ENCODE data around the gene CHRNA3.
"Not testable (repeated sequence)": the region's sequence is repeated elsewhere in the genome, so short reads cannot be mapped to it uniquely, and the experiment has no call there.

Gene CHRNA3

GRCh38 chr15:78561490-78561889 lies 59.3 kb downstream of the CHRNA3 start:
- DNase-seq (ENCODE audit: low read depth, low spot score), result no peak

DNA sequence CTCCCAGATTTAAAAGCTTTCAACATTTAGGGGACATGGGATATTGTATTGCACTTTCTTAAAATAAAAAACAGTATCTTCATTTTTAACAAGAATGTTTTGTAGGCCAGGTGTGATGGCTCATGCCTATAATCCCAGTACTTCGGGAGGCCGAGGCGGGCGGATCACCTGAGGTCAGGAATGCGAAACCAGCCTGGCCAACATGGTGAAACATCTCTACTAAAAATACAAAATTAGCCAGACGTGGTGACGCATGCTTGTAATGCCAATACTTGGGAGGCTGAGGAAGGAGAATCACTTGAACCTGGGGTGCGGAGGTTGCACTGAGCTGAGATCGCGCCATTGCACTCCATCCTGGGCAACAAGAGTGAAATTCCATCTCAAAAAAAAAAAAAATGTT lies 60.6 kb downstream of the CHRNA3 start:
- not testable (repeated sequence) for DNase-seq (ENCODE audit: low read depth, low spot score)

DNA sequence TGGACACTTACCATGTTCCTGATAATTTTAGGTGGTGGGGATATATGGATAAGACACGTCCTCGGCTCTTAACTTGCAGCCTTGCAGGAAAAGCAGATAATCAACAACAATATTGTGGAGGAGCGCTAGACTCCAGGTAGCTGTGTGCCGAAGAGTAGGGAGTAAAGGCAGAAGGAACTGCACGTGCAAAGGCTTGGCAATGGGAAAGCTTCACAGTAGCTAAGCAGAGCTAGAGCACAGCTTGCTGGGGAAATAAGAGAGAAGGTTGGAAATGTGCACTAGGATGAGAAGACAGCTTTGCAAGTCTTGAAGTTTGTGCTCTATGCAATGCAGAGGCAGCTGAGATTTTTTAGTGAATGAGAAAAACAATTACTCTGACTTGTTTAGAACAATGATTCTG lies 68.2 kb downstream of the CHRNA3 start:
- no peak for DNase-seq (ENCODE audit: low read depth, low spot score)

- DNase-seq (ENCODE audit: low read depth, low spot score), result no peak
Observed at GRCh38 chr15:78551902-78552301, 68.9 kb downstream of the CHRNA3 start.

GRCh38 chr15:78550815-78551214 lies 70.0 kb downstream of the CHRNA3 start:
- no peak for DNase-seq (ENCODE audit: low read depth, low spot score)

GRCh38 chr15:78550194-78550593 lies 70.6 kb downstream of the CHRNA3 start:
- no peak for DNase-seq (ENCODE audit: low read depth, low spot score)

Data from iPS DF 19.7 (cell line).